COLO668 (cell line): Measurements from ENCODE around the gene TMPRSS3.

Experiments
- DNase-seq: peaks from one replicate; lab custom pipeline; 2025; ENCODE audit not compliant: unreplicated experiment; lab: John Stamatoyannopoulos, UW

The TMPRSS3 gene

DNA sequence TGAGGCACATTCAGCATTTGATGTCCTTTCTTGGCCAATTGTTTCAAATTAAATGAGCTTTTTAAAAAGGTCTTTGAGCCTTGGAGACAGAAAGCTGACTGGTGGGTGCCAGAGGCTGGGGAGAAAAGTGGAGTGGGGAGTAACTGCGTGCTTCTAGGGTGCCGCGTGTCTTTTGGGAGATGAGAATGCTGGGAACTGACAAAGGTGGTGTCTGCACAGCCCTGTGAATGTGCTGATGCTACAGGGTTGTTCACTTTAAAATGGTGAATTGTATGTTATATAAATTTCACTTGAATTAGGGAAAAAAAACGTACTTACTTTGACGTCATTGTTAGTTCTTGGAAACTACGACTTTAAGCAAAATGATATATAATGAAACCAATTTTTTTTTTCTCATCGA is 21.4 kb downstream of the TMPRSS3 start:
- DNase-seq, result no peak

DNA sequence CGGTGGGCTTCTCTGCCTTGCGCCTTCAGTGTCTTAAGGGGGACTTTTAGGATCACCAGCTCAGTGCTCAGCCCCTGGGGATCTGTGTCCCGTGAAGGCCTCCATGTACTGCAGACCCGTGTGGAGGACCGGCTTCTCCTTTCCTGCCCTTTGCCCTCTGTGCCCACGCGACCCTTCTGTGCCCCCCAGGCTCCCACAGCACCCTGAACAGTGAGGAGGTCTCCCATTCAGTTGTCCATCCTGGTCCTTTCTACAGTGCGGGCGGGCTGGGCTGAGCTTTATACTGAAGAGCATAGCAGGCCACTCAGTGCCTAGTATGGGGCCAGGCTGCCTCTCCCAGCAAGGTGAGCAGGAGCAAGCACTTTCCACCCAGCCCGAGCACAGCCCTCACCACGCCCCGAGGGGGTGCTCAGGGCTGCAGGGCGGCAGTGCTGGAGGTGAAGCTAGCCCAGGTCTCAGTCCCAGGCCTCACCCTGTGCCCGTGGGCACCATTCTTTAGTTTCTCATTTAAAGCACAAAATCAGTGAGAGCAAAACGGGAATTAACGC is 21.9 kb downstream of the TMPRSS3 start:
- DNase-seq, result no peak

DNA sequence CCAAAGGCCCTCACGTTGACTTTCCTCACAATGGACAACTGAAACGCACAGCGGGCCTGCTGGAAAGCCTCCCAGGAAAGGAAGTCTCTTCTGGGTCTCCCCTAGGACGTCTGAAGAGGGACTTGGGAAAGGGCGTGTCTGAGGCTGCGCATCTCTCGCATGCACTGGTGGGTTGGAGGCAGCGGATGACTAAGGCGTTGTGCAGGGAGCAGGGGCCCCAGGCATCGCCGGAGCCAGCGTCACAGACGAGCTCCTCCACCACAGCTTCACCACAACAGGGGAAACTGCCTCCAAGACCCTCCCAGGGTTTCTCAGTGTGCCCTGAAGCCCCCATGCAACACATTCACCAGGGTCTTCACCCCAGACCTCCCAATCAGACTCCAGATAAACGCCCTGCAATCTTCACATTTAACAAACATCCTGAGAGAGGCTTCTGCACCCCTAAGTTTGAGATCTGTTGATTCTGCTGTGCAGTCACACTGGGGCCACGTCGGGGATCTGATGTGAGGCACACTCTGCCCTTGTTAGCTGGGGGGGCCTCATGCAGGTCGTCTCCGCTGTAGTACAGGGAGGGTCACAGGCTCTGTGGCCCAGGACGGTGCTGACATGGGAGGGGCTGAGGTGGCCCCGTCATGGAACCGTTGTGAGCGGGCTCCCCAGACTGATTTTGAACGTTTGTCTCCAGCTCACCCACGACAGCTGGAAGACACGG is 22.5 kb downstream of the TMPRSS3 start:
- no peak for DNase-seq

DNA sequence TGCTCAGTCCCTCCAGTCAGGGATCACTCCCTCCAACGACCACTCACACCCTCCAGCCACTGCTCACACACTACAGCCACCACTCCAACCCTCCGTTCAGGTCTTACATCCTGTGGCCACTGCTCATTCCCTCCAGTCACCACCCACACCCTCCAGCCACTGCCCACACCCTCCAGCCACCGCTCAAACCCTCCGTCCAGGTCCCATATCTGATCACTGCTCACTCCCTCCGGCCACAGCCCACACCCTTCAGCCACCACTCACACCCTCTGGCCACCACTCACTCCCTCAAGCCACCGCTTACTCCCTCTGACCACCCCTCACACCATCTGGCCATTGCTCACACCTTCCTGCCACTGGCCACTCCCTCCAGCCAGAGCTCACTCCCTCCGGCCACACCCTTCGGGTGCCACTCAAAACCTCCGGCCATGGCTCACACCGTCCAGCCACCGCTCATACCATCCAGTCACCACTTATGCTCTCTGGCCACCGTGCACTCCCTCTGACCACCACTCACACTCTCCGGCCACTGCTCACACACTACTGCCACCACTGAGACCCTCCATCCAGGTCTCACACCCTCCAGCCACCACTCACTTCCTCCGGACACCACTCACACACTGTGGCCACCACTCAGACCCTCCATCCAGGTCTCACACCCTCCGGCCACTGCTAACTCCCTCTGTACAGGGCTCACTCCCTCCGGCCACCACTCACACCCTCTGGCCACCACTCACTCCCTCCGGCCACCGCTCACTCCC is 24.8 kb downstream of the TMPRSS3 start:
- no peak for DNase-seq

DNA sequence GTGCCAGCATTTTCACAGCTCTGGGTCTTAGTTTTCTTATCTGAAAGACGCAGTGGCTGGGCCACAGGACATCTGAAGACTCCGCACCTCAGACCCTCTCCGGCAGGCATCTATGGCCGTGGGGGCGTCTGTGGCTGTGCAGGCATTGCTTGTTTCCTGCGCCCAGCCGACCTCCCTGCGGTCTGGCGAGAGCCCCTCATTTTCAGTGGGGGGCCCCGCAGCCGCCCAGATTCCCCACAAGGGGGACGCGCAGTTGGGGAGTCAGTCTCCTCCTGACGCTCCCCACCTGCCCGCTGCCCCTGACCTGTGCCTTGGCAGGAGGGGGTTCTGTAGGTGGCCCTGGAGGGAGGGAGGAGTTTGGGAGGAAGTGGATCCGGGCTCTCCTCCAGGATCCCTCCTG is 26.0 kb downstream of the TMPRSS3 start:
- no peak for DNase-seq

DNA sequence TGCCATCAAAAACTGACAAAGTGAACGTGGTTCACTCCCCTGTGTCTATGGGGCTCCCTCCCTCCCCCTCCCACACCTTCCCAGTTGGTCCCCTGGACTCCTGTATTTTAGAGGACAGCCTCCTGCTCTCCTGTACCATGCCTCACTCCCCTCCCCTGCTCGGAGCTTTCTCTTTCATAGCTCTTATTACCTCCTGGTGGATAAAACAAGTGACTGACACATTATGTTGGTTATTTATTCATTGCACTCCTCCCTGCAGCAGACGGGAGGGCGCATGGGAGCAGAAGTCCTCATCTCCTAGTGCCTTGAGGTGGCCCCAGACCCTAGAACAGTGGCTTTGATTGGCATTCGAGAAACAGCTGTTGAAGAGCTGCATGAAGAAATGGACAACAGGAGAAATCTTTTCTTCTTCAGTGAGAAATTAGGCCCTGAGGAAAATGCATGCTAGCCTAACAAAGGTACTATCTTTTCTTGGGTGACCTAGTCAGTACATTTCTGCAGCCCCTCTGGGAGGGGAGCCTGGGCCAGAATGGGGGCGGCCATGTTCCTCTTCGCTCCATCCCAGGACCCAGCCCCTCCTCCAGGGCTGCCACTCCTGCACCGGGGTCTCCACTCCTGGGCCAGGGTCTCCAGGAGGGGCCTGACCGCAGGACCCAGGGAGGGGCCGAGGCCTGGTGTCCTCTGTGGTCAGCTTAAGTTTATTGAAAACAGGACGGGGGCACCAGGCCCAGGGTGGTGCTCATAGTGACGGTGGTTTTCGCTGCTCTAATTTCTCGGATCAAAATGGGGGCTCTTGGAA is 28.3 kb downstream of the TMPRSS3 start:
- no peak for DNase-seq

DNA sequence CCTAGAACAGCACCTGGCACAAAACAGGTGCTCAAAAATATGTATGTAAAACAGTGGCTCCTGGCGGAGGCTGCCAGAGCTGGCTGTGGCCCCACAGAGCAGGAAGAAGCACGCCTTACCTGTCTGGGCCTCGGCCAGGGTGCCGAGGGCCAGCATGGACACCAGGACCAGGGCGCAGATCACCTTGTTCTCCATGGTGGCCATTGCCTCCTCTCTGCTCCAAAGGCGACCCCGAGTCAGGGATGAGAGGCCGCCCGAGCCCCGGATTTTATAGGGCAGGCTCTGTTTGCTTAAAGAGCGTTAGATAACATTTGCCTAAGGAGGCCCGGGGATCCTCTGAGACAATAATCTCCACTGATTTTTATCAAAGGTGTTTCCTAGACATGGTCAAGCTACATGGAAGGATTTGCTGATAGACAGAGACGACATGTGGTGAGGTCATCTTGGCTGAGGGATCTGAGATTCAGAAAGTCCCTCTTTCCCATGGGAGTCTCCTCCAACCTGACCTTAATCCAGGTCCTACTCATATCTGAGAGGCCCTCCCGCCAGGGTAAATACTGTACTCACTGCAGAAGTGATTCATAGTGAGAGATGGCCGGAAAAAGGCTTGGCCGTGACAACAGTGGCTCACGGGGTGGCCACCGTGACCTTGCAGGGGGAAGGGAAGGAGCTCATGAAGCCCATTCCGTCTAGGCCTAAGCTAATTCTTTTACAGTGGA is 29.4 kb downstream of the TMPRSS3 start, which contains the start of gene TFF1:
Gene TFF1, minus strand, starts transcription at position 244 of the 719 bp plus-strand sequence. Its CDS starts 40 bp downstream, at position 204.
- peak; percentile 37 for DNase-seq

DNA sequence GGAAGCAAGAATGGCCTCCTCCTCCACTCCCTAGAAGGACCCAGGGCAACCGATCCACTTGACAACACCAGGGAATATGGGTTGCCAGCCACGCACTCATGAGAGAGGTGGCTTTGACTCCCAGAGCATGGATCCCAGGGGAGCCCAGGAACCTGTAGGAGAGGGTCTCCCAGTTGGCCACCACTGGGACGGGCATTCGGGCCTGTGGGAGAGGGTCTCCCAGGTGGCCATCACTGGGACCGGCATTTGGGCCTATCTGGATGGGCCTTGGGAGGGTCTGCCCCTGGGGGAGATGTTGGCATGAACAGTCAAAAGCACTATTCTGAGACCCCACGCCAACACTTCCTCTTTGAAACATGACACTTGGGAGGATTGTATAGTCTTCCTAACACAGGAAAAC is 30.1 kb downstream of the TMPRSS3 start:
- no peak for DNase-seq

DNA sequence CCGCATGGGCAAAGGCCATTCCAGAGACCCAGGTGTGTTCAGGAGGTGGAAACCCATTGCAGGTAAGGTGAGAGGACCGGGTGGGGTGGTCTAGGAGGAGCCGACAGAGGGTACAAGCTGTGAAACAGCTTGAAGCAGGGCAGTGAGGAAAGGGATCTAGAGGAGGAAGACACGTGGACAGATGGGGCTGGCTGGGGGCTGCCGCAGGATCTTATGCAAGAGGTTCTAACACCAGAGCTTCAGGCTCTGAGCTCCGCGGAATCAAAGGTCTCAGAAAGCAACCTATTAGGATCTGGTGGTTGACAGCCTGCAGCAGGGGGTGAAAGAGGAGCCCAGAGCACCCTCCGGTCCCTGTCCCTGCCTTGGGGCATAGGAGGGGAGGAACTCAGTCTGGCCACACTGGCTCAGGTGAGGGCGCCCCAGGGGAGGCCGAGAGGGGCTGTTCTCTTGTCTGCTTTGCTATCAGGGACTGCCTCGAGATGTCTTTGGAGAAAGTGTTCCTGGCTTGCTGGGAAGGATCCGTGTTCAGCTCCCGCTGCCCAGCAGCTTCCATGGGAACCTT is 31.5 kb downstream of the TMPRSS3 start:
- no peak for DNase-seq

DNA sequence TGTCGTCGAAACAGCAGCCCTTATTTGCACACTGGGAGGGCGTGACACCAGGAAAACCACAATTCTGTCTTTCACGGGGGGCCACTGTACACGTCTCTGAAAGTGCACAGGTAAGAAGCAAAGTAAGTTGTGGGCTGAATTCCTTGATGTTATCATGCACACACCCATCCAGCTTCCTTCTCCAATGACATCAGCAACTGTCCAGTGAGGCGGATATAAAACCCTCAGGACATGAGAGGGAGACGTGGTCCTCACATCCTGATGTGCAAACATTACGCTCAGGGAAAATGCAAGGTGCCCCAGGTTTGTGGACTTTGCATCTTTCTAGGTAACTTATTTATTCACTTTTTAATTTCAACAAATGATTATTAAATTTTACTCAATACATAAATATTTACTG is 32.5 kb downstream of the TMPRSS3 start:
- DNase-seq, result no peak

DNA sequence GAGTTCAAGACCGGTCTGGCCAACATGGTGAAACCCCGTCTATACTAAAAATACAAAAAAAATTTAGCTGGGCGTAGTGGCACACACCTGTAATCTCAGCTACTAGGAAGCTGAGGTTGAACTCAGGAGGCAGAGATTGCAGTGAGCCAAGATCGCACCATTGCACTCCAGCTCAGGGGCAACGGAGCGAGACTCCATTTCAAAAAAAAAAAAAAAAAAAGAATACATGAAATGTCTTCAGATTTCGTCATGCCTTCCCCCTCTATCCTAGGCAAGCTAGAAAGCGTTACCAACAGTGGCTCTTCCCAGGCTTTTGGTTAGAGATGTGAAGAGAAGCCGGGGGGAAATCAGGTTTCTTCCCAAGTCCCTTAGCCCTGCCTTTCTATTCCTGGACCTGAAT is 33.2 kb downstream of the TMPRSS3 start:
- DNase-seq, result no peak

DNA sequence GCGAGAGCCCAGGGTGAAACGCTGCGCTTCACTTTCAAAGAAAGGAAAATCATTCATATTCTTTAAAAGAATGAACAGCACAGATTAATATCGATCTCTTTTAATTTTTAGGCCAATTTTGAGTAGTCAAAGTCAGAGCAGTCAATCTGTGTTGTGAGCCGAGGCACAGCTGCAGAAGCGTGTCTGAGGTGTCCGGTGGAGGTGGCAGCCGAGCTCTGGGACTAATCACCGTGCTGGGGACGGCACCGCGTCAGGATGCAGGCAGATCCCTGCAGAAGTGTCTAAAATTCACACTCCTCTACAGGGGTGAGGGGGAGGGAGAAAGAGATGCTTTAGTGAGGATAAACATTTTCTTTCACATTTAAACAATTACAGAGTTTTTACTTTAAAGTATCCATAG is 33.7 kb downstream of the TMPRSS3 start:
- no peak for DNase-seq

DNA sequence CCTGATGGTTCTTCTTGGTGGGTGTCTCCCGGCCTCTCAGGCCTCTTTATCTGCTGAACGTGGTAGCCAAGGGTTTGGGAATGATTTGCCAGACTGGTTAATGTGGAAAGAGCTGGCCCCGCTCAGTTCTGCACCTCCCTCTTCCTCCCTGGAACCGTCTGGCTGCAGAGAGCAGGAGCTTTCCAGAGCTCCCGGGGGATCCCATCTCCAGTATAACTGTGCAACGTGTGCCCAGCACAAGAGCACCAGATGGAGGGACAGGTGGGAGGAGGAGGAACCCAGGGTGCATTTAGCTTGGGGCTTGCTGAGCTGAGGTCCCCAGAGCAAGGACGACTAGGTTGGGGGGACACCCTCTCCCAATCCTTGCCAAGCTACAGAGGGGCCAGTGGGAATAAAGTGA is 34.6 kb downstream of the TMPRSS3 start:
- no peak for DNase-seq

DNA sequence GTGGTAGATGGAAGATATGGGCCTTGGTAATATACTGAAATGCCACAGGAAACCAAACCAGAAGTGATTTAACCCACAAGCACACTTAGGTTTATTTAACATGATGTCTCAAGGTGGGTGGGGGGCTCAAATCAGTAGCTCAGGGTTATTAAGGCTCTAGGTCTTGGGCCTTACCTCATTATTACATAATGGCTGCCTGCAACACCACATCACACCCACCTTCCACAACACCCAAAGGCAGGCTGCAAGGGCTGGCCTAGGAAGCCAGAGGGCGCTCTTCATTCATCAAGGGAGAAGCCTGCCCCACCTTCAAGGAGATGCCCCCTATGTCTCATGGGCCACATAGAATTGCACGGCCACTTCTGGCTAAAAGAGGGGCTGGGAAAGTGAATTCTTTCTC is 35.5 kb downstream of the TMPRSS3 start:
- no peak for DNase-seq

DNA sequence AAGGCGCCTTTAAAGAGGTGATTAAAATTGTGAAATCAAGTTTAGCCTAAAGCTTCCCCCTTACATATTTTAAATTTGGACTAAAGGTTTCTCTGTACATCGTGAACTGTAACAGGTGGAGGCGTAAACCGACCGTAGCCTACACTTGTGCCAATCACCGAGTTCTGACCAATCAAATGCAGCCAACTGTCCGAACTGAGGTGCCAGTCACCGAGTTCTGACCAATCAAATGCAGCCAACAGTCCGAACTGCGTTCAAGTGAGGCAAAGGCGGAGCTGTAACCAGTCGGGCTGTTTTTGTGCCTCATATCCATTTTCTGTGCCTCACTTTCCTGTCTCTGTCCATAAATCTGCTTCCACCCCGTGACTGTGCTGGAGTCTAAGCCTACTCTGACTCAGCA is 36.9 kb downstream of the TMPRSS3 start:
- no peak for DNase-seq

DNA sequence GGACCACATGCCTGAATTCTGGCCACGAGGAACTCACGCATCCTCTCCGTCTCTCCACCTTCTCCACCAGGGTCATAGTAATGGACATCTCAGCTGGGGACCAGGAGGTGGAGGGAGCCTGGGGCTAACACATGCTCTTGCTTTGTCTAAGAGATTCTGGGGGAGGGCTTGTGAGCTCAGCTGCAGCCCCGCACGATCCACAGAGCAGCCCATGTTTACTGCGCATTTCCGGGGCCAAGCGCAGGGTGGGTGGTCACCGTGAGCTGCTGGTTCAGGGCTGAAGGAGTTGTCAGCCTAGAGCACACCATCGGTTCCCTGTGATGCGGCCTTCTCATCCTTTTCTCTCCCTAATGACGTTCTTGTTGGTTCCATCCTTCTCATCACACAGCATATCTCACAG is 37.6 kb downstream of the TMPRSS3 start:
- DNase-seq, result no peak

DNA sequence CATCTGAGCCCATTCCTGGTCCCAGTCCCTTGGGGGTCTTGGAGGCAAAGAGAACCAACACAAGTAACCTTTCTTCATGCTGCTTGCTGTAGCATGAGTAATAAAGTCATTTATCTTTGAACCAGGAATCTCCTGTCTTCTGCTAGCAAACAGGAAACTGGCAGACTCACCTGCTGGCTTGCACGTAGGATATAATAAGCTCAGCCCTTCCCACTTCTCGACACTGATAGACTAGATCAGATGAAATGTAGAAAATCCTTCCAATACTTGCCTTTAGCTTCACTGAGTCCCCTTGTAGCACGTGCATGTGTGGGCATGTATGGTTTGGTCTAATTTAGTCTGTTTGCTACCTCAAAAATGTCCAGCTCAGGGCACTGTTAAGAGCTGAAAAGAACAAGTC is 38.5 kb downstream of the TMPRSS3 start:
- DNase-seq, result no peak

DNA sequence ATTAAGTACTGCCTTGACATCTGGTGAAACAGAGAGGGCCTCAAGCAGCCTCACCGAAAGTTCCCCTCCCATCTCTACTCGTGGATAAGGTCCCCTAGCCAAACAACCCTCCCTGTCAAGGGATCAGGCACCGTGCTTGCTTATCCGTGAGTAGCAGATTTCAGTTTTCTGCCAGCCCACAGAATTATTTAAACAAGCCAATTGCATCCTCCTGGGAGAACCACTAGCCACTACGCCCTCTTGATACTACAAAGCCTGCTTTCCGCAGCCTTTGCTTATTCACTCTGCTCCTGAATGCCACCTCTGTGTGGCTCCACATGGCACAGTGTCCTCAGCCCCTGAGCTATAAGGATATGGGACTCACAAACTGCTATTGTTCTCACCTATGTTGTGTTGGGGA is 39.2 kb downstream of the TMPRSS3 start:
- no peak for DNase-seq

DNA sequence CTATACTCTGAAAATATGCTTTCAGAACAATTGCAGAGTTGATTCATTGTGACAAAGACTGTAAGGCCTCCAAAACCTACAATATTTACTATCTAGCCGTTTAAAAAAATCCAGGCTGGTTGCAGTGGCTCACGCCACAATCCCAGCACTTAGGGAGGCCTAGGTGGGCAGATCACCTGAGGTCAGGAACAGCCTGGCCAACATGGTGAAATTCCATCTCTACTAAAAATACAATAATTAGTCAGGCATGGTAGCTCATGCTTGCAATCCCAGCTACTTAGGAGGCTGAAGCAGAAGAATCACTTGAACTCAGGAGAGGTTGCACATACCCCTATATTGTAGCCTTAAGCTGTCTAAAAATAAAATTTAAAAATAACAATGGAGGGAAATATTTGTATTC is 39.8 kb downstream of the TMPRSS3 start:
- DNase-seq, result no peak

DNA sequence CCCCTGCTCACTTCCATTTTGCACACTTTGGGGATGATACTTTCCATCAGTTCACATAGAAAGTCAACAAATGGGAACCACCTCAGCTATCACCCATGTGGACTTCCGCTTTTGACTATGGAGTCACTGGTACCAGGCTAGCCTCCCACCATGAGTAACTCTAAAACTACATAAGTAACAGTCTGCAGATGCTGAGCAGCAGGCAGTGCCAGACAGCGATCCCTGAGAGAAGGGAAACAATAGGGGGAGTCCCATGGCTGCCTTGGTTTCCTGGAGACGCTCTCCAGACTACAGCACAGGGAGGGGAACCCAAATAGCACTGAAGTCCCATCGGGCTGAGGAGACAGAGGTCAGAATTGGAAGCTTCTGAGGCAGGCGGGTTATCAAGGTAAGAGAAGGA is 42.2 kb downstream of the TMPRSS3 start:
- DNase-seq, result no peak
